ENCODE measurements around the gene CNTNAP2.
A peak's percentile ranks its signal among the peaks of the same experiment; 100 is the strongest.

CNTNAP2 gene

DNA sequence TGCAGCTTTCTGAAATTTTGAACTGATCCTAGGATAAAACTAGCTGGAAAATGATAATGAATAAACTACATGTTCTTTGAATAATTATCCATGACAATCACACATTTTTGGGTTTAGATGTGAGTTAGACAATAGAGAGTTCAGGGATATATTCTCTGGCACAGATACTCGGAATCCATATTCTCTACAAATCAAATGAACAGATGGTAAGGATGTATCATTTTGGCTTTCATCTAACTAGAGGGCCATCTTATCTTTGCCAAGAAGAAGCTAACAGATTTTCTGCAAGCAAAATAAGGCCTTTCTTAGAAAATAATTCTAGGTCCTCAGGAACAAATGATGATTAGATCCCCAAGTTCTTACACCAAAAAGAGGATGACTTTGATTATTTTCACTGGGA is 2118.1 kb downstream of the CNTNAP2 start:
- TF ChIP-seq, protein P1, sequence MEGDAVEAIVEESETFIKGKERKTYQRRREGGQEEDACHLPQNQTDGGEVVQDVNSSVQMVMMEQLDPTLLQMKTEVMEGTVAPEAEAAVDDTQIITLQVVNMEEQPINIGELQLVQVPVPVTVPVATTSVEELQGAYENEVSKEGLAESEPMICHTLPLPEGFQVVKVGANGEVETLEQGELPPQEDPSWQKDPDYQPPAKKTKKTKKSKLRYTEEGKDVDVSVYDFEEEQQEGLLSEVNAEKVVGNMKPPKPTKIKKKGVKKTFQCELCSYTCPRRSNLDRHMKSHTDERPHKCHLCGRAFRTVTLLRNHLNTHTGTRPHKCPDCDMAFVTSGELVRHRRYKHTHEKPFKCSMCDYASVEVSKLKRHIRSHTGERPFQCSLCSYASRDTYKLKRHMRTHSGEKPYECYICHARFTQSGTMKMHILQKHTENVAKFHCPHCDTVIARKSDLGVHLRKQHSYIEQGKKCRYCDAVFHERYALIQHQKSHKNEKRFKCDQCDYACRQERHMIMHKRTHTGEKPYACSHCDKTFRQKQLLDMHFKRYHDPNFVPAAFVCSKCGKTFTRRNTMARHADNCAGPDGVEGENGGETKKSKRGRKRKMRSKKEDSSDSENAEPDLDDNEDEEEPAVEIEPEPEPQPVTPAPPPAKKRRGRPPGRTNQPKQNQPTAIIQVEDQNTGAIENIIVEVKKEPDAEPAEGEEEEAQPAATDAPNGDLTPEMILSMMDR (IDR thresholded peaks at IDR 0.05; ENCODE audit: low read depth, low read length) = no peak
- H3K4me3 ChIP-seq (ENCODE audit: low read depth, low read length) = no peak overlapping the region

DNA sequence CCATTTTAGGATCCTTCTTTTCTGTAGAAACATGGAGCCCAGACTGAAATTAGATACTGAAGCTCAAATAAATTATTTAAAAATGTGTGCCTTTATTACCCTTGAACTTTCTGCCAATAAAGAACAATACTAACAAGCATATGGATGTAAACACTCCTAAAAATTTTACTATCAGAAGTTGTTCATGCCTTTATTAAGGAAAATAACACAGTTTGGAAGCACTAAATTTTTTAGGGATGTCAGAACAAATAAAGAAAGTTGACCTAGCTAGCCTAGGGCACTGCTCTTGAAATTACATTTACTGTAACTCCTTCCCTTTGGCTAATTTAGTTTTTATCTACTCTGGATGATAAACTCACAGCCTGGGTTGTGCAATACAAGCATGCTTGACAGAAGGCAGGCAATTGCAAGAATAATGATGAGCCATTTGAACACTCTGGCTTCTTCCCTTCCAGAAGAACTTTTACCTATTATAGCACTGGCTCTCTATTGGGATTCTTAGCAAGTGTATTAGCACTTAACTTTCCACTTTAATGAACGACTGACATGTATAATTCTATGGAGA is 2122.2 kb downstream of the CNTNAP2 start:
- H3K4me3 ChIP-seq (ENCODE audit: low read depth, low read length) = no peak overlapping the region
- TF ChIP-seq, protein P1 (IDR thresholded peaks at IDR 0.05; ENCODE audit: low read depth, low read length) = no peak

DNA sequence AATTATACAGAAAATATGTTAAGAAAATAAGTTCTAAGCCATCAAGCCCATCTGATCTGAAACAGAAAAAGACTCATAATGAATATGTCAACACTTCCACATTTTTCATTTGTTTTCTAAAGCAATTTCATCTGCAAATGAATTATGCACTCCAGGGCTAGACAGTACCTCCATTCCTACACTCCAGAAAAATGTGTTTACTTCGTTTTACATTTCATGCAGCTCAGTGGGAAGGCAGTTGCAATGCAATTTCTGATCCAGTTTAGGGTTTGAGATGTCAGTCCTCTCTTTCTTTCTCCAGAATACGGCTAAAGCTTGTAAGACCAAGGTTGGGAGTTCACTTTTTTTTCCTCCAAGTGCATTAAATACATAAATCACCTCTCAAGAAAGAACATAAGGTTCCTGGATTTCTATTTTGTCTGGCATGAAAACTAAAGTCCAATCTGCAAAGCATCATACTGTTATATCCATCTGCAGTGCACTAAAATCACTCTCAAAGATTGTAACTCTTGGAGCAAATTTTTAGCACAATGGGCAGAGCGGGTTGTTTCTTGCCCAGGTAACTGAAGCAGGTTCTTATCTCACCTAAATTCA is 2125.2 kb downstream of the CNTNAP2 start:
- TF ChIP-seq, protein P1 (IDR thresholded peaks at IDR 0.05; ENCODE audit: low read depth, low read length) = no peak
- H3K4me3 ChIP-seq (ENCODE audit: low read depth, low read length) = no peak overlapping the region

DNA sequence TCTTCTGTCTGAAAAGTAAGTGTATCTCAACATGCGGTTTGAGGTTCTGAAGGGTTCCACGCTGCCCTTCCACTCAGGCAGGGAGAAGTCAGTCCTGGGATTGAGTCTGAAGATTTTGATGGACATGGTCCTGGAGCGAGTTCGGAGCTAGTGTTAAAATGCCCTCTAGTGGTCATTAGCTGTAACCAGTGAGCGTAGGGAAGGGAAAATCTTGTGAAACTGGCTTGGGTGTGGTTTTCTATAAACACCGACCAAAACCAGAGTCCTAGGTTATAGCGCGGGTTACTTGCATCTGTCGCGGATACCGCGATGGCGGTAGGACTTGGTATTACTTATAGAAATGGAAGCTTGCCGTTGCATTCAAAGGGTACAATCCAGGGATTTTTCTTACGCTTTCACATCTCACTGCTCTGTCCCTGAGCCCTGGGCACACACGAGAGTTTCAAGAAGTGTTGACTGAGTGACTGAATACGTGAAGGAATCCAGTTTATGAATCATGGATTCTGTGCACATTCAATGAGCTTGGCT is 2125.8 kb downstream of the CNTNAP2 start:
- TF ChIP-seq, protein P1 (IDR thresholded peaks at IDR 0.05; ENCODE audit: low read depth, low read length) = peak; percentile 49
- no peak overlapping the region for H3K4me3 ChIP-seq (ENCODE audit: low read depth, low read length)

DNA sequence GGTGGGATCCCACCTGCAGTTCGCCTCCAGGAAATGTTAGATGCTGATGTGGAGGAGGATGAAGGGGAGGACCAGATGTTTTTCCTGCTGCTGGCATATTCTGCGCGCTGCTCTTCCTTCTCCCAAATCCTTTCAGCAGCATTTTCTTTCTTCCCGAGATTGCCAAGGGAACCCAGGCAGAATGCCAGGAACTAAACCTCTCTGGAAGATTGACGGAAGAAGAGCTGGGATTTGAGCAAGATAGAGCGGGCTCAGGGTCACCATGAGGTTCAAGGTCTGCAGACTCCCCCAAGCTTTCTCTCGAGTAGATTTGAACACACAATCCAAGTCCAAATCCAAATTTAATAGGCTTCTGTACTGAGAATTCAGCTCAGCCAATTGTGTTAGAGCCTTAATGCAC is 2128.8 kb downstream of the CNTNAP2 start:
- no peak overlapping the region for H3K4me3 ChIP-seq (ENCODE audit: low read depth, low read length)
- TF ChIP-seq, protein P1 (IDR thresholded peaks at IDR 0.05; ENCODE audit: low read depth, low read length) = no peak

DNA sequence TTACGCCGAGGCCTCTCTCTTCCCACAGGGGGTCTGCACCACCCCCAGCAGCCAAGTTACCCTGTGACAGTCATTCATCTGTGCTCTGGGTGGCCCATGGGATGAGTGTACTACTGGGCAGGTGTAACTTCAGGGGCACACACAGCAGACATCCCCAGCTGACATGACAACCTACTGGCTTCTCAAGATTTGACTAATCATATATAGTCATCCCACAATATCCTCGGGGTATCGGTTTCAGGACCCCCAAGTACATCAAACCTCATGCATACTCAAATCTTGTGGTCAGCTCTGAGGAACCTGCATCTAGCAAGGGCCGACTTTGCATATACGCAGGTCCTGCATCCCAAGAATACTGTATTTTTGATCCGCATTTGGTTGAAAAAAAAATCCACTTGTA is 2137.0 kb downstream of the CNTNAP2 start:
- H3K4me3 ChIP-seq (ENCODE audit: low read depth, low read length) = no peak overlapping the region
- TF ChIP-seq, protein P1 (IDR thresholded peaks at IDR 0.05; ENCODE audit: low read depth, low read length) = no peak

DNA sequence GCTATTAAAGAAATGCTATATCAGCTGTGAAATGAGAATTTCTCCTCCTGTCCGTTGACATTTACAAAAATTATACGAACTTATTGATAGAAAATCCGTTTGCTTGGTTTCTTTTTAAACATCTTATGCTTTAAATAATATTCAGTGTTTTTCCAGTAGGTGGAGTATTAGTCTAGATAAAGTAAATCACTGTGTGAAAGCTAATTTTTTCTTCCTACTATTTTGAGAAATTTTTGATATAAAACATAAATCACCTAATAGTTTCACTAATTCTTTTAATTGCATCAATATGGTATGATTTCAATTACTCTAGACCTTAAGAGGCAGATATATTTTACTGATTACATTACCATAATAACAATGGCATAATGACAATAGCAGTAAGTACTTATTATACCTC is 2138.7 kb downstream of the CNTNAP2 start:
- H3K4me3 ChIP-seq (ENCODE audit: low read depth, low read length) = no peak overlapping the region
- TF ChIP-seq, protein P1 (IDR thresholded peaks at IDR 0.05; ENCODE audit: low read depth, low read length) = no peak

Data from WI38 (cell line).